Lower lobe of right lung (tissue), 2 donors: ENCODE results near the gene UBE2I. TPM values are rescaled to one million over a fixed set of nuclear protein-coding genes. Genes with fewer than 3 reads are reported as not detected.
"Not testable (repeated sequence)": the region's sequence is repeated elsewhere in the genome, so short reads cannot be mapped to it uniquely, and the experiment has no call there.

Experiments
- ATAC-seq, 2 donors: fragments of 200-7000 bp; cut with Tn5 transposase; one replicate each; pipeline ENCODE4 v1.9.1; 2020 to 2022; ENCODE audit warnings: mild to moderate bottlenecking in 2 of 2, moderate library complexity in 2 of 2
- DNase-seq: peaks from one replicate; pipeline ENCODE4 v3.0.0-alpha.2; 2020
- H3K27ac ChIP-seq: fragments of 200-600 bp; one replicate; pipeline ENCODE4 v1.8.0; 2022
- H3K27me3 ChIP-seq: fragments of 200-600 bp; one replicate; pipeline ENCODE4 v1.8.0; 2022; ENCODE audit warnings: low read depth
- H3K36me3 ChIP-seq: fragments of 200-600 bp; one replicate; pipeline ENCODE4 v1.8.0; 2022; ENCODE audit warnings: mild to moderate bottlenecking
- H3K4me1 ChIP-seq: fragments of 200-600 bp; one replicate; pipeline ENCODE4 v1.8.0; 2022
- H3K4me3 ChIP-seq: fragments of 200-600 bp; one replicate; pipeline ENCODE4 v1.8.0; 2022; ENCODE audit warnings: mild to moderate bottlenecking
- H3K9me3 ChIP-seq: fragments of 200-600 bp; one replicate; pipeline ENCODE4 v1.8.0; 2022
- CTCF ChIP-seq: fragments of 200-600 bp; IDR thresholded peaks from one replicate; pipeline ENCODE4 v1.8.0; 2022; ENCODE audit warnings: antibody characterized with exemption, mild to moderate bottlenecking
- intact Hi-C: fragments of 100-400 bp; cut with DNase I; formaldehyde crosslinking; loops from one replicate; pipeline ENCODE4 v1.11.0; 2022
- total RNA-seq: library from RNA; stranded (reverse); fragmentation: NEBNext Ultra II Directional; extraction: Animal tissue kit (Norgen Biotek cat#: 25700); gene quantifications from one replicate; pipeline ENCODE4 v1.2.1, GENCODE V29; 2021
- donor health status: DM: no; HTN: yes; CAD: no; lungs with severe emphysema.

Gene UBE2I
- total RNA-seq, 1 donor from 2014 or later, result 93.4 TPM

DNA sequence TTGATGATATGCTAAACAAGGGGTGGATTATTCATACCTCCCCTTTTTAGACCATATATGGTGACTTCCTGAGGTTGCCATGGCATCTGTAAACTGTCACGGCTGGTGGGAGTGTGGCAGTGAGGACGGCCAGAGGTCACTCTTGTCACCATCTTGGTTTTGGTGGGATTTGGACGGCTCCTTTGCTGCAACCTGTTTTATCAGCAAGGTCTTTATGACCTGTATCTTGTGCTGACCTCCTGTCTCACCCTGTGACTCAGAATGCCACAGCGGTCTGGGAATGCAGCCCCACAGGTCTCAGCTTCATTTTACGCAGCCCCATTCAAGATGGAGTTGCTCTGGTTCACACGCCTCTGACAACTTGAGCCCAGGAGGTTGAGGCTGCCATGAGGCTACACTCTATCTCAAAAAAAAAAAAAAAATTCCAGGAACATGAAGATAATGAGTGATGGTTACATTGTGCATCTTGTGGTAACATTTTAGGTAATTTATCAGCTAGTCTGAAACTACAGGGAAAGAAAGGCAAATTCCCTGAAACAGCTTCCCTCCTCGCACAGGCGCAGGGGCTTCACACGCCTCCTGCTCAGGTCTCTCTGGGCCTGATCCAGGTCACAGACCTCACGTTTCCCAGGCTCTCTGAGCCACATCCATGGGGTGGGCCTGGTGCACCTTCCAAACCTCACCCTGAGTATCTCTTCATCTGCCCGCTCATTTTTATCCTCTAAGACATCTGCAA lies 15.3 kb upstream of the UBE2I start:
- TF ChIP-seq CTCF, result no peak
- Histone ChIP-seq H3K27ac (no peak overlapping the region), H3K4me1 (no peaks in the 10 kb centered on the region), H3K9me3 (no peaks in the 10 kb centered on the region), H3K27me3 (peaks cover 58% of the 10 kb centered on the region), H3K36me3 (no peaks in the 10 kb centered on the region), H3K4me3 (no peak overlapping the region)
- DNase-seq (no peak), ATAC-seq (no peak)
- intact Hi-C loops, result no loop called here

- intact Hi-C loops, result no loop called here
- Histone ChIP-seq H3K27ac (no peak overlapping the region), H3K9me3 (no peaks in the 10 kb centered on the region), H3K4me1 (peaks cover 1% of the 10 kb centered on the region), H3K4me3 (no peak overlapping the region), H3K27me3 (peaks cover 58% of the 10 kb centered on the region), H3K36me3 (no peaks in the 10 kb centered on the region)
- no peak for ATAC-seq
- no peak for DNase-seq
- TF ChIP-seq CTCF, result no peak
Measured at GRCh38 chr16:1295465-1295864, 14.0 kb upstream of the UBE2I start.

DNA sequence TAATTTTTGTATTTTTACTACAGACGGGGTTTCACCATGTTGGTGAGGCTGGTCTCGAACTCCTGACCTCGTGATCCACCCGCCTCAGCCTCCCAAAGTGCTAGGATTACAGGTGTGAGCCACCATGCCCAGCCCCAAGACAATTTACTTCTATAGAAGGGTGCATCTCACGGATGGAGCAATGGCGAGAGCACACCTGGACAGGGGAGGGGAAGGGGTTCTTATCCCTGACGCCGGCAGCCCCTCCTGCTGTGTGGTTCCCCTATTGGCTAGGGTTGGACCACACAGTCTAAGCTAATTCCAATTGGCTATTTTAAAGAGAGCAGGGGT lies 12.8 kb upstream of the UBE2I start:
- ATAC-seq, H3K9me3 ChIP-seq, DNase-seq, H3K36me3 ChIP-seq, H3K4me1 ChIP-seq, H3K4me3 ChIP-seq, H3K27ac ChIP-seq, intact Hi-C loops: not testable (repeated sequence)
- H3K27me3 ChIP-seq, result peaks cover 62% of the 10 kb centered on the region

DNA sequence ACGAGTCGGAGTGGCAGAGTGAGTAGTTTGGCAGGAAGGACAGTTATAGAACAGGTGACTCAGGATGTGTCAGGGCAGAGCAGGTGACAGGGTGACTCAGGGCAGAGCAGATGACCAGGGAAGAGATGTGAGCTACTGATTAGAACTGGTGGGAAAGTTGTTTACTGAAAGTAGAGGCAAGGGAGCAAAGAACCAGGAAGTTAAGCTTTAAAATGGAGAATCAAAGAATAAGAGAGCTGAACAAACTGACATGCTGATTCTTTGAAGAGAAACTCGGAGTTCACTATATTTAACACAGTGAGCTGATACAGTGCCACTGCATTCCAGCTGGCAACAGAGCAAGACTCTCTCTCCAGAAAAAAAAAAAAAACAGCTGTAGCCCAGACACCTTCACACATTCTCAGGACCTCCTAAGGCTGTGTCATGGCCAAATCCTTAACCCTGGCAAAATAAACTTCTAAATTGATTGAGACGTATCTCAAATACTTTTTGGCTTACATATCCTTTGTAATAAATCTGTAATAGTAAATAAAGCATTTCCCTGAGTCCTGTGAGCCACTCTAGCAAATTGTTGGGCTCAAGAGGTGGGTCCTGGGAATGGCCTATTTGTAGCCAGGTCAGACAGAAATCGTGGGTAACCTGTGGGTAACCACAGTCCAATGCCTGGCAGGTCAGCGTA lies 12.3 kb upstream of the UBE2I start:
- DNase-seq, result no peak
- H3K27me3 ChIP-seq, result peaks cover 57% of the 10 kb centered on the region
- H3K27ac ChIP-seq, result no peak overlapping the region
- H3K9me3 ChIP-seq, result no peaks in the 10 kb centered on the region
- TF ChIP-seq CTCF, result no peak
- peaks cover 10% of the 10 kb centered on the region for H3K4me1 ChIP-seq
- no peaks in the 10 kb centered on the region for H3K36me3 ChIP-seq
- no peak for ATAC-seq
- intact Hi-C loops, result no loop called here
- H3K4me3 ChIP-seq, result no peak overlapping the region

- ATAC-seq, result no peak
- no peak overlapping the region for H3K4me3 ChIP-seq
- peaks cover 10% of the 10 kb centered on the region for H3K4me1 ChIP-seq
- H3K27ac ChIP-seq, result no peak overlapping the region
- peaks cover 48% of the 10 kb centered on the region for H3K27me3 ChIP-seq
- no peaks in the 10 kb centered on the region for H3K9me3 ChIP-seq
- TF ChIP-seq CTCF, result no peak
- intact Hi-C loops, result no loop called here
- DNase-seq, result no peak
- H3K36me3 ChIP-seq, result no peaks in the 10 kb centered on the region
Measured at GRCh38 chr16:1298406-1298805, 11.0 kb upstream of the UBE2I start.
